NT2/D1 (cell line): ENCODE data around the gene ATP8B4.

Experiments
- DNase-seq: peaks from one replicate; pipeline ENCODE4 v3.0.0-alpha.2; 2011; ENCODE audit warnings: low read depth, low spot score
- H3K27me3 ChIP-seq: 2 replicates; pipeline ENCODE4 v1.6.0; 2011; ENCODE audit warnings: mild to moderate bottlenecking; ENCODE audit not compliant: insufficient read length, insufficient read depth
- H3K36me3 ChIP-seq: 2 replicates; pipeline ENCODE4 v1.6.1; 2011; ENCODE audit warnings: mild to moderate bottlenecking, low read length, mixed read lengths; ENCODE audit not compliant: insufficient read depth, insufficient read length
- H3K4me1 ChIP-seq: 2 replicates; pipeline ENCODE4 v1.5.1; 2011; ENCODE audit not compliant: insufficient read depth, insufficient read length
- H3K4me3 ChIP-seq: 2 replicates; pipeline ENCODE4 v1.5.1; 2011; ENCODE audit warnings: low read depth; ENCODE audit not compliant: insufficient read length
- H3K9ac ChIP-seq: 2 replicates; pipeline ENCODE4 v1.6.0; 2011; ENCODE audit warnings: low read depth; ENCODE audit not compliant: insufficient read length
- H3K9me3 ChIP-seq: 2 replicates; pipeline ENCODE4 v1.5.1; 2011; ENCODE audit warnings: mild to moderate bottlenecking, low read length; ENCODE audit not compliant: insufficient read depth
- SUZ12 ChIP-seq: IDR thresholded peaks from 2 replicates; pipeline ENCODE4 v1.6.1; 2011; ENCODE audit not compliant: insufficient read length, insufficient read depth; ENCODE audit errors: extremely low read depth
- YY1 ChIP-seq: IDR thresholded peaks from 2 replicates; pipeline ENCODE4 v1.6.1; 2011; ENCODE audit not compliant: insufficient read length, insufficient read depth
- ZNF274 ChIP-seq: IDR thresholded peaks from 2 replicates; pipeline ENCODE4 v1.6.1; 2011; ENCODE audit warnings: mild to moderate bottlenecking, low read depth, low read length

Gene ATP8B4

GRCh38 chr15:50128266-50128665 is 9.2 kb upstream of the ATP8B4 start:
- Histone ChIP-seq H3K36me3 (no peaks in the 10 kb centered on the region), H3K4me3 (no peak overlapping the region), H3K4me1 (no peaks in the 10 kb centered on the region), H3K9ac (no peak overlapping the region), H3K27me3 (no peaks in the 10 kb centered on the region), H3K9me3 (0 out of 2 replicates have a peak, but pooled peaks cover 7% of the 10 kb centered on the region)
- DNase-seq, result no peak
- TF ChIP-seq SUZ12, result no peak
- TF ChIP-seq ZNF274, result no peak
- no peak for TF ChIP-seq YY1

GRCh38 chr15:50127255-50127777 is 8.3 kb upstream of the ATP8B4 start:
- no peak overlapping the region for H3K4me3 ChIP-seq
- no peaks in the 10 kb centered on the region for H3K36me3 ChIP-seq
- no peaks in the 10 kb centered on the region for H3K4me1 ChIP-seq
- DNase-seq, result no peak
- no peaks in the 10 kb centered on the region for H3K27me3 ChIP-seq
- H3K9ac ChIP-seq, result no peak overlapping the region
- no peak for TF ChIP-seq ZNF274
- TF ChIP-seq SUZ12, result no peak
- no peak for TF ChIP-seq YY1
- H3K9me3 ChIP-seq, result 0 out of 2 replicates have a peak, but pooled peaks cover 8% of the 10 kb centered on the region

- H3K27me3 ChIP-seq, result no peaks in the 10 kb centered on the region
- no peak overlapping the region for H3K4me3 ChIP-seq
- H3K36me3 ChIP-seq, result no peaks in the 10 kb centered on the region
- TF ChIP-seq ZNF274 (no peak), SUZ12 (no peak), YY1 (no peak)
- no peak overlapping the region for H3K9ac ChIP-seq
- no peak for DNase-seq
- no peaks in the 10 kb centered on the region for H3K4me1 ChIP-seq
- H3K9me3 ChIP-seq, result 0 out of 2 replicates have a peak, but pooled peaks cover 8% of the 10 kb centered on the region
Measured at GRCh38 chr15:50126072-50126471, 7.0 kb upstream of the ATP8B4 start.

GRCh38 chr15:50124631-50125030 is 5.6 kb upstream of the ATP8B4 start:
- Histone ChIP-seq H3K4me3 (no peak overlapping the region), H3K27me3 (no peaks in the 10 kb centered on the region), H3K4me1 (no peaks in the 10 kb centered on the region), H3K9me3 (0 out of 2 replicates have a peak, but pooled peaks cover 8% of the 10 kb centered on the region), H3K36me3 (no peaks in the 10 kb centered on the region), H3K9ac (no peak overlapping the region)
- TF ChIP-seq ZNF274, result no peak
- no peak for TF ChIP-seq YY1
- no peak for TF ChIP-seq SUZ12
- DNase-seq, result peak; percentile 9

GRCh38 chr15:50123861-50124557 is 5.0 kb upstream of the ATP8B4 start:
- no peak overlapping the region for H3K4me3 ChIP-seq
- 0 out of 2 replicates have a peak, but pooled peaks cover 8% of the 10 kb centered on the region for H3K9me3 ChIP-seq
- H3K9ac ChIP-seq, result no peak overlapping the region
- H3K36me3 ChIP-seq, result no peaks in the 10 kb centered on the region
- no peaks in the 10 kb centered on the region for H3K4me1 ChIP-seq
- no peak for DNase-seq
- no peaks in the 10 kb centered on the region for H3K27me3 ChIP-seq
- no peak for TF ChIP-seq YY1
- TF ChIP-seq ZNF274, result no peak
- TF ChIP-seq SUZ12, result no peak

- Histone ChIP-seq H3K9ac (no peak overlapping the region), H3K36me3 (no peaks in the 10 kb centered on the region), H3K27me3 (no peaks in the 10 kb centered on the region), H3K4me3 (no peak overlapping the region), H3K9me3 (0 out of 2 replicates have a peak, but pooled peaks cover 8% of the 10 kb centered on the region), H3K4me1 (no peaks in the 10 kb centered on the region)
- DNase-seq, result no peak
- no peak for TF ChIP-seq SUZ12
- TF ChIP-seq YY1, result no peak
- TF ChIP-seq ZNF274, result no peak
Measured at GRCh38 chr15:50120729-50121128, 1.7 kb upstream of the ATP8B4 start.

GRCh38 chr15:50117431-50118027 is 1.5 kb downstream of the ATP8B4 start:
- DNase-seq, result no peak
- H3K9ac ChIP-seq, result no peak overlapping the region
- H3K27me3 ChIP-seq, result no peaks in the 10 kb centered on the region
- TF ChIP-seq ZNF274 (no peak), SUZ12 (no peak), YY1 (no peak)
- H3K36me3 ChIP-seq, result no peaks in the 10 kb centered on the region
- no peak overlapping the region for H3K4me3 ChIP-seq
- no peaks in the 10 kb centered on the region for H3K9me3 ChIP-seq
- no peaks in the 10 kb centered on the region for H3K4me1 ChIP-seq
